Measurements from ENCODE around the gene AP4M1. TPM values are rescaled to one million over a fixed set of nuclear protein-coding genes. Genes with fewer than 3 reads are reported as not detected.

AP4M1 gene
- total and polyA plus RNA-seq, 9 of the 15 experiments (the other 6 are each of a cell fraction or from before 2014, with no cell fraction given): 1.3 to 30.9 (median 14.1) TPM

- TF ChIP-seq SMAD3 (CRISPR knock-in tag; conservative IDR thresholded peaks at IDR 0.05) (no peak), ETV5 (CRISPR knock-in tag; IDR thresholded peaks at IDR 0.05; ENCODE audit: low read depth) (no peak), THRA (IDR thresholded peaks at IDR 0.05) (no peak), ZNF583 (CRISPR knock-in tag; IDR thresholded peaks at IDR 0.05) (0 out of 2 replicates have a peak, but pooled peaks have one; percentile 35), ZC3H11A (IDR thresholded peaks at IDR 0.05; ENCODE audit: low read depth, low read length) (no peak), ZNF77 (CRISPR knock-in tag; IDR thresholded peaks at IDR 0.05) (no peak), BRF1 (IDR thresholded peaks at IDR 0.05; ENCODE audit: borderline replicate concordance, extremely low read depth, insufficient read length) (no peak), KLF16 (IDR thresholded peaks at IDR 0.05) (no peak), DIDO1 (tag; IDR thresholded peaks at IDR 0.05; ENCODE audit: low read depth) (no peak), E2F5 (CRISPR knock-in tag; IDR thresholded peaks at IDR 0.05) (no peak), TAF7 (tag; IDR thresholded peaks at IDR 0.05) (0 out of 2 replicates have a peak, but pooled peaks have one; percentile 25), ZNF146 (CRISPR knock-in tag; IDR thresholded peaks at IDR 0.05; ENCODE audit: unreplicated experiment) (no peak), TARDBP (IDR thresholded peaks at IDR 0.05) (no peak), NR1H2 (CRISPR knock-in tag; IDR thresholded peaks at IDR 0.05) (no peak), ZNF785 (CRISPR knock-in tag; IDR thresholded peaks at IDR 0.05) (no peak), NR4A1 (CRISPR knock-in tag; IDR thresholded peaks at IDR 0.05) (no peak), NR4A1 (tag; IDR thresholded peaks at IDR 0.05) (peak; percentile 75; the same call in 1 of the 2 replicates), FOXK2 (conservative IDR thresholded peaks at IDR 0.05 in 1 of 2, IDR thresholded peaks at IDR 0.05 in 1 of 2; ENCODE audit: low read depth in 2 of 2) (peak; percentile 29 to 57; a peak in 2 of 4 replicates), GATA2 (CRISPR knock-in tag; IDR thresholded peaks at IDR 0.05) (no peak), CXXC5 (CRISPR knock-in tag; IDR thresholded peaks at IDR 0.05) (no peak), MLX (CRISPR knock-in tag; conservative IDR thresholded peaks at IDR 0.05) (no peak), HDAC2 (IDR thresholded peaks at IDR 0.05) (peak; percentile 17; the same call in 1 of the 2 replicates), CBFA2T3 (IDR thresholded peaks at IDR 0.05) (0 out of 2 replicates have a peak, but pooled peaks have one; percentile 5), ZNF740 (CRISPR knock-in tag; IDR thresholded peaks at IDR 0.05) (no peak), ZNF740 (tag; IDR thresholded peaks at IDR 0.05) (peak in 1 of 2 experiments; percentile 74; a peak in 2 of 4 replicates), SOX6 (IDR thresholded peaks at IDR 0.05) (no peak)
Observed at GRCh38 chr7:100124301-100125230, 23.1 kb downstream of the AP4M1 start (continued).

Measured in K562 (cell line).